Measurements from ENCODE around the gene THAP5.
"Not testable (repeated sequence)": the region's sequence is repeated elsewhere in the genome, so short reads cannot be mapped to it uniquely, and the experiment has no call there.

Gene THAP5

DNA sequence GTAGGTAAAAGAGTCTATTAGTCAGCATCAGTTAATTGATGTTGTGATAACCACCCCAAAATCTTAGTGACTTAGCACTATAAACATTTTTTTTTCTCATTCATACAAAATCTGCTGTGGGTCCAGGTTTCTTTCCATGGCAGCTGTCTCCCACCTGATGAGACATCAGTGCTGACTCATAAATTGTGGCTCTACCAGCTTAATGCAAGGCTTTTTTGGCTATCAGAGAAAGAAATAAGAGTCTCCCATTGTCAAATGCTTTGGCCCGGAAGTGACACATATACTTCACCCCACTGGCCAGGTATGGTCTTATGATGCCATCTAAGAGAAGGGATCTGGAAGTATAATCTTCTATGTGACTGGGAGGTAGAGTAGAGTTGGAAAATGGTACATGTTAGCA, 14.7 kb upstream of the THAP5 start:
- DNase-seq (ENCODE audit: low read depth in 2 of 2): no peak

DNA sequence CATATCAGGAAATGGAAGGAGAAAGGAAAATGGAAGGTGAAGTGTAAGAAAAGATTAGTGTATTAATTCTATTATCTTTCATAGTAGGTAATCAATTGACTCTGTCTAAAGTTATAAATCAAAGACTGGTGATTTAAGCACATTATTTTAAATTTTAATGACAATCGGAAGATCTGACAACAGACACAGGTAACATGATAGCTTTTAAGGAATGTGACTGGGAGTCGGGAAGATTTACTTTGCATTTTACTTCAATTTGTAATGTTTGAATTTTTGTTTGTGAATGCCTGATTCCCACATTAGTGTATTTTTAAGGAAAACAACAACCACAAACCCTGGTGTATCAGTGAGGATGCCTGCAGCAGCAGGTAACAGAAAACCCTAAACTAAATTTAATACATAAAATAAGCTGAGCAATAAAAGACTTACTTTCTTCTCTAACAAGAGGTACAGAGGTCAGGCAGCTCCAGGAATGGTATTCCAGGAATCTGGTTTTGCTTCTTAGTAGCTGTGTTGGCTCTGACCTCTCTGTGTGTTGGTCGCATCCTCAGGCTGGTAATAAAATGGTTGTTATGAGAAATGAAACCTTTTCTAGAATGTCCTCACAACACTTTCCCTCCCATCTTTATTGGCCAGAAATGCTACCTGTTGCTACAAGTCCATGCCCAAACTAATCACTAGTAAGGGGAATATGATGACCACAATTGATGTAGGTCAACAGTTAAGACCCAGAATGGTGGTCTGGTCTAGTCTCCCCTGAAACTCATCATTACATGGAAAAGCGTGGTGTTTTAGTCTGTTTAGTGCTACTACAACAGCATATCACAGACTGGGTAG, 12.4 kb upstream of the THAP5 start:
- no peak for DNase-seq (ENCODE audit: low read depth in 2 of 2)

GRCh38 chr7:108580298-108580697, 10.8 kb upstream of the THAP5 start:
- no peak for DNase-seq (ENCODE audit: low read depth in 2 of 2)

GRCh38 chr7:108578937-108579336, 9.4 kb upstream of the THAP5 start:
- no peak for DNase-seq (ENCODE audit: low read depth in 2 of 2)

DNA sequence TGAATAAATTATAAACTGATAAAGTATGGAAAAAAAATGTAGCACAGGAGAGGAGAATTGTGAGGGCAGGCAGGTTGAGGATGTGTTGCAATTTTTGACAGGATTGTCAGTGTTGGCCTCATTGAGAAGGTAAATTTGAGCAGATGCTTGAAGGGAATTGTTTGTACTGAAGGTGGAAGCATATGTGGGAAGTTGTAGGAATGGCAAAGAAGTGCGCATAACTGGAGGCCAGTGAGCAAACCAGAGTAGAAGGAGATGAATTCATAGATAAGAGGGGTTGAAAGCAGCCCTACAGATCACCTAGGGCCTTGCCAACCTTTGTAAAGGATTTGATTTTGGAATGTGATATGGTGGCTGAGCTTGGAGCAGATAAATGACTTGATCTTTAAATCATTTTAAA, 6.6 kb upstream of the THAP5 start:
- no peak for DNase-seq (ENCODE audit: low read depth in 2 of 2)

DNA sequence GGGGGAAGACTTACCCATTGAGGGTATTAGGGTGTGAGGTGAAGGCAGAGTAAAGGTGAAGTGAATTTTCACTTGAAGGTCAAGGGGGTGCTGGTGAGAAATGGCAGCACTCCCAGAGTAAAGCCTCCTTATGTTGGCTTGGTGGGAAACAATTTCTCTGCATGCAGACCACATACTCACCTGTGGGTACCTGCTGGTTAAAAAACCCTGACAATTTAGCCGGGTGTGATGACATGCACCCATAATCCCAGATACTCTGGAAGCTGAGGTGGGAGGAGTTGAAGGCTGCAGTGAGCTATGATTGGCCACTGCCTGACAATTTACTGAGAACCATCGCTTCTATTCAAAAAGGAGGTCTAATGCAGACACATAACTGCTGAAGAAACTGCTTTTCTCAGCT, 5.7 kb upstream of the THAP5 start:
- DNase-seq (ENCODE audit: low read depth in 2 of 2): no peak

DNA sequence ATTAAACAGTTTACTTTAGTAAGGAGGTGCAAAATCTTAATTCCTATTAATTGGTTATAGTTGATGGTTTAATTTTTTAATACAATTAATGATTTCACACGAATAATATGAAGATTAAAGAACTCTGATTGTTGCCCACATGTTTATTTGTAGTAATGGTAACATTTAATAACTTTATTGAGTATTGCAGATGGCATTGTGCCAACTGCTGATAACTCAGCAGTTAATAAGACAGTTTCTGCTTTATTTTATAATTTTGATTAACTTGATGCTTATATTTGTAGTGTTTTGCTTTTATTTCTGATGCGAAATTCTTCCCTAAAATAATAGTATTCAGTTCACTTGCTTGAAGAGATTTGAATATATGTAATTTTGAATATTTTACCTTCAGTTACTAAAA, 3.0 kb upstream of the THAP5 start:
- no peak for DNase-seq (ENCODE audit: low read depth in 2 of 2)

DNA sequence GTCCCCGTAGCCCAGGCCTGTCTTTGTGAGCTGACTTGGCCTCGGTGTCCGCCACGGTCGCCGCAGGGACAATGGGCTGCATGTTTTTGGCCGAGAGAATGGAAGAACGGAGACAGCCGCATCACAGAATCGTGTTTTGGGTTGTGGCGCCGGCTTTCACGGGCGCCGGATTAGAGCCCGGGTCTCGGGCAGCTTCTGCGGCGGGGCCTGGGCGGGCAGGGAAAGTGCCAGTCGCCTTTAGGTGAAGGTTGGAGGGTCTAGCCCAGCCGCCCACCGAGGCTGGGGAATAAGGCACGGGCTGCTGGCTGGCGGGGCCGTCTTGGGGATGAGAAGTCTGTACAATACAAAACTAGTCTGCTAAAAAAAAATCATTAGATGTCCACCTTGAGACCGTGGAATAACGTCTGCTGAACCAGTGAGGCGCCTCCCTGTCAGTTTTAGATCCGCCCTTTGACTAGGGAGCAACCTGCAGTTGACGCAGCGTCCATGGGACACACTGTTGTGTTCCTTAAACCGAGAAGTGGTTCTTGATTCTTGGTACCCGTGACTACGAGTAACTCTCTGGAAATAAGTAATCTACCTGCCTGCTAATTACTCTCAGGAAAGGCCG, 745 bp upstream of the THAP5 start:
- DNase-seq (ENCODE audit: low read depth in 2 of 2): peak; percentile 18 to 37

DNA sequence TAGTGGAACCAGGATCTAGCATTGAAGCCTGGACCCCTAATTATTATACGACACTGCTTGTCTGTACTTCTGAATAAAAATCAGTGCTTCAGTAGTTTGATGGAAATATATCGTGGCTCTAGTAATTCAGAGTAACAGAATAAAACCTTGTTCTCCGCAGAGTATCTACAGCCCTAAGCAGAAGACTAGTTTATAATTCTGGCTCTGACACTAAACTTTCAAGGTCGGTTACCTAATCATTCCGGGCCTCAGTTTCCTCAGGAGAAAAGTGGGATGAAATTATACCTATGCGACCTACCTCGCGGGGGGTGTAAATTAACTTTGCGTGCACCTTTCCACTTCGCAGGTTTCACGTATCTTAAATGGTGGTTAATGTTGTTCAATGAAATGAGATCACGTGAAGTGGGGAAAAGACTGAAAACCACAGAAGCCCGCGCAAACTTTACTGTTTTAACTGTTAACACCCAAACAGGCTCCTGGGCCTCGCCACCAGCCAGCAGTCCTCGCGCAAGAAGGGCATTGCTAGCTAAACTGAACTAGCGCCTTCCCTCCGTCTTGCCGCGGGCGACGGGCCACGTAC, 615 bp downstream of the THAP5 start:
- no peak for DNase-seq (ENCODE audit: low read depth in 2 of 2)

DNA sequence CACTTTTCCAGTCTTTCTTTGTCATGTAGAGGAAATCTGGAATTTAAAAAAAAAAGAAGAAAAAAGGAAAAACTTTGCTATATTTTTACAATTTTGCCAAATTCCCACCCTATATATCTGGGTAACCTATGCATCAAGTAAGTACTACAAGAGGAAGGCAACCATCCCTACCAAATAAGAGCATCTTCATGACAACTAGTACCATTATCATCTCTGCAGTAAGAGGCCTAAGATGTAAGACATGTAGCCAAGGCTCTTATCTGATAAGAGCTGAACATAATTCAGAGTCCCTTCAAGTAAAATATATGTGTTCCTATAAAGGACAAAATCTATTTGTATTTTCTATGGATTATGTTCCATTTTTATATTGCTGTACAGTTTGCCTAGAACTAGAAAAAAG, 3.5 kb downstream of the THAP5 start:
- no peak for DNase-seq (ENCODE audit: low read depth in 2 of 2)

DNA sequence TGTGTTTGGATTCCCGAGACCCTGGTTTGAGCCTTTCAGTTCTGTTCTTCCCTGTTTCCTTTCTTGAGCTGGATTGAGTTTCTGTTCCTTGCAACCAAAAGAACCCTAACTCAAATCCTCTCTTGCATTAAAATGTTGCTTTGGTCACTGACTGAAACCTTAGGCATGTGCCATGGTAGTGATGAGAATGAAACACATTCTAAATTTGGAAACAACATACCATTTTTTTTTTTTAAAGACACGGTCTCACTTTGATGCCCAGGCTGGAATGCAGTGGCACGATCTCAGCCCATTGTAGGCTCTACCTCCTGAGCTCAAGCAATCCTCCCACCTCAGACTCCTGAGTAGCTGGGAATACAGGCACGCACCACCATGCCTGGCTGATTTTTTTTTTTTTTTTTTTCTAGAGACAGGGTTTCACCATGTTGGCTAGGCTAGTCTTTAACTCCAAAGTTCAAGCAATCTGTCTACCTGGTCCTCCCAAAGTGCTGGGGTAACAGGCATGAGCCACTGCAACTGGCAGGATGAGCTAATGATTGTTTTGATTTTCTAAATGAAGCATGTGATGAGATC, 8.4 kb downstream of the THAP5 start:
- DNase-seq (ENCODE audit: low read depth in 2 of 2): no peak

- DNase-seq (ENCODE audit: low read depth in 2 of 2): no peak
These were observed 10.3 kb downstream of the THAP5 start for GRCh38 chr7:108559253-108559652.

DNA sequence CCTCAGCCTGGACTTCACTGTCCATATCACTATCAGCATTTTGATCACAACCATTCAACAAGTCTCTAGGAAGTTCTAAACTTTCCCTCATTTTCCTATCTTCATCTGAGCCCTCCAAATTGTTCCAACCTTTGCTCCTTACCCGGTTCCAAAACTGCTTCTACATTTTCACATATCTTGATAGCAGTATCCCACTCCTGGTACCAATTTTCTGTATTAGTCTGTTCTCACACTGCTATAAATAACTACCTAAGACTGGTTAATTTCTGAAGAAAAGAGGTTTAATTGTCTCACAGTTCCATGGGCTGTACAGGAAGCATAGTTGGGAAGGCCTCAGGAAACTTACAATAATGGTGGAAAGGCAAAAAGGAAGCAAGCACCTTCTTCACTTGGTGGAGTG, 11.9 kb downstream of the THAP5 start:
- DNase-seq (ENCODE audit: low read depth in 2 of 2): no peak

- DNase-seq (ENCODE audit: low read depth in 2 of 2): no peak
These were observed 12.3 kb downstream of the THAP5 start for GRCh38 chr7:108557191-108557590.

GRCh38 chr7:108556665-108557064, 12.8 kb downstream of the THAP5 start:
- DNase-seq (ENCODE audit: low read depth in 2 of 2): not testable (repeated sequence)

GRCh38 chr7:108548141-108548896, 21.2 kb downstream of the THAP5 start:
- DNase-seq (ENCODE audit: low read depth in 2 of 2): not testable (repeated sequence)

GRCh38 chr7:108541478-108541877, 28.0 kb downstream of the THAP5 start:
- no peak for DNase-seq (ENCODE audit: low read depth in 2 of 2)

DNA sequence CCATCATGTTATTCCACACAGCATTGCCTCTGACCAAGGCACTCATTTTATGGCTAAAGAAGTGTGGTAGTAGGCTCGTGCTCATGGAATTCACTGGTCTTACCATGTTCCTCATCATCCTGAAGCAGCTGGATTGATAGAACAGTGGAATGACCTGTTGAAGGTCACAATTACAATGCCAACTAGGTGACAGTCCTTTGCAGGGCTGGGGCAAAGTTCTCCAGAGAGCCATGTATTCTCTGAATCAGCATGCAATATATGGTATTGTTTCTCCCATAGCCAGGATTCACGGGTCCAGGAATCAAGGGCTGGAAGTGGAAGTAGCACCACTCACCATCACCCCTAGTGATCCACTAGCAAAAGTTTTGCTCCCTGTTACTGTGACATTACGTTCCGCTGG, 30.8 kb downstream of the THAP5 start:
- DNase-seq (ENCODE audit: low read depth in 2 of 2): not testable (repeated sequence)

GRCh38 chr7:108538236-108538635, 31.3 kb downstream of the THAP5 start:
- DNase-seq (ENCODE audit: low read depth in 2 of 2): not testable (repeated sequence)

DNA sequence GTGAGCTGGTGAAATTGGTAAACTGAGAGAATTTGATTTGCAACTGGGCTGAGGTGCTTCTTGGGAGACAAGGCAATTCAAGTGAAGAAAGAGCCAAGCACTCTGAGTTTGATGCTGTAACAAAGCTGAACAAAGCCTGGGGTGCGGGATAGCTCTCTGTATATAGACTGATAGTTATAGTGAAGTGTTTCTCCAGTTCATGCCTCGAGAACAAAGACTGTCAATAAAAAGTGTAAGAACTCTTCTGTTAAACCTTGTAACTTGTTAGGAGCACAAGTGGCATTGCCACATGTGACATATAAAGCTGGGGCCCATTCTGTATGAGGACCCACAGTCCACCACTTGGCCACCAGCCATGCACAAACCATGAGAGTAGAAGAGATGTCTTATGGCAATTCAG, 32.3 kb downstream of the THAP5 start:
- DNase-seq (ENCODE audit: low read depth in 2 of 2): no peak

DNA sequence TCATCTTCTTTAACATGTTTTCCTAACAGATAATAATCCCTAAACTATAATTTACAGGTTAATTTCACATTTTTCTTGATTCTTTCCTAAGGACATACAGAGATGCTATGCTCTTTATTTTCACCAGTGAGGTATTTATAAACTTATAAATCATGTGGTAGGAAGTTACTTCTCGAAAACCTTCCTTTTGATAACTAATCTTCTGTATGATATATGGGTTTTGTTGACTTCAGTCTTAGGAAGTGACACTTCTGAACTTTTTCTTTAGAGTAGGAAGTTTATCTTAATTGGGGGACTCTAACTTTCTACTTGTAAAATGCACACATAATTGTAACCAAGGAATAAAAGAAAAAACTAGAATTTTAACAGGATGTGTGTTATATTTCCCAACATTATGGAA, 33.8 kb downstream of the THAP5 start:
- DNase-seq (ENCODE audit: low read depth in 2 of 2): no peak

DNA sequence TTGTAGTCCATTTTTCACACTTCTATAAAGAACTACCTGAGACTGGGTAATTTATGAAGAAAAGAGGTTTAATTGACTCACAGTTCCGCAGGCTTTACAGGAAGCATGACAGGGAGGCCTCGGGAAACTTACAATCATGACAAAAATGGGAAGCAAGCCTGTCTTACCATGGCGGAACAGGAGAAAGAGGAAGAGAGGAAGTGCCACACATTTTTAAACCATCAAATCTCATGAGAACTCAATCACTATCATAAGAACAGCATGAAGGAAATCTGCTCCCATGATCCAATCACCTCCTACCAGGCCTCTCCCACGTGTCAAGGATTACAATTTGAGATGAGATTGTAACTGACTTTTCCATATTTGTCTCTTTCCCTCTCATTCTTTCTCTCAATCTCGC, 34.2 kb downstream of the THAP5 start:
- DNase-seq (ENCODE audit: low read depth in 2 of 2): no peak

Data from stimulated activated CD4-positive, alpha-beta T cell treated with anti-CD3 and anti-CD28 coated beads, Interleukin-4, amount 100 ng/mL, for 48 hours (primary cell).